GM21360 (cell line): ENCODE measurements around the gene CEP112.
"Not testable (repeated sequence)": the region's sequence is repeated elsewhere in the genome, so short reads cannot be mapped to it uniquely, and the experiment has no call there.

Source experiments
- ATAC-seq: cut with Tn5 transposase; IDR thresholded peaks from one replicate; pipeline ENCODE4 v1.9.1; 2021; ENCODE audit warnings: mild to moderate bottlenecking, moderate library complexity; ENCODE audit not compliant: unreplicated experiment

CEP112 gene

DNA sequence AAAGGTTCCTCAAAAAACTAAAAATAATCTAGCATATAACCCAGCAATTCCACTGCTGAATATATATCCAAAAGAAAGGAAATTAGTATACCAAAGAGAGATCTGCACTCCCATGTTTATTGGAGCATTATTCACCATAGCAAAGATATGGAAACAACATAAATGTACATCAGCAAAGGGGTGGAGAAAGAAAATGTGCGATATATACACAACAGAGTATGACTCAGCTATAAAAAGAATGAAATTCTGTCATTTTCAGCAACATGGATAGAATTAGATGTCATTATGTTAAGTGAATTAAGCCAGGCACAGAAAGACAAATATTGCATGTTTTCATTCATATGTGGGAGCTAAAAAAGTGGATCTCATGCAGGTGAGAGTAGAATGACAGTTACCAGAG, 350.8 kb downstream of the CEP112 start:
- ATAC-seq = no peak

- ATAC-seq = not testable (repeated sequence)
Measured at GRCh38 chr17:65837232-65837631, 354.7 kb downstream of the CEP112 start.

GRCh38 chr17:65833214-65833613, 358.7 kb downstream of the CEP112 start:
- no peak for ATAC-seq

DNA sequence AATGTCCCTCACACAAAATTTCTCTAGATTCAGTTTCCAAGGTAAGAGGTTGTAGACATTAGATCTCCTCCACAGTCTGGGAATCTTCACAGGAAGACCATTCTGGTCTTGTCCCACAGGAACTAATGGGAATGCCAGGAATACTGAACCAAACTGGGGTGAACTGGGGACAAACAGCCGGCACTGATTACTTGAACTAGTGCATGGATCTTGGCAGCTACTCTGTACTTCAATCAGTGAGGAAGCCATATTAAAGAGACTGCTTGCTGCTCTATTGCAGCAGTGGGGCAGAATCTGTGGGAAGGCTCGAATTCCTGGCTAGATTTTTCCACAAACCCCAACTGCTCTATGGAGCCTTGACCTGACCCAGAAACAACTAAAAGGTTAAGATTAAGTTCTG, 361.6 kb downstream of the CEP112 start:
- no peak for ATAC-seq

GRCh38 chr17:65826577-65826976, 365.4 kb downstream of the CEP112 start:
- not testable (repeated sequence) for ATAC-seq

DNA sequence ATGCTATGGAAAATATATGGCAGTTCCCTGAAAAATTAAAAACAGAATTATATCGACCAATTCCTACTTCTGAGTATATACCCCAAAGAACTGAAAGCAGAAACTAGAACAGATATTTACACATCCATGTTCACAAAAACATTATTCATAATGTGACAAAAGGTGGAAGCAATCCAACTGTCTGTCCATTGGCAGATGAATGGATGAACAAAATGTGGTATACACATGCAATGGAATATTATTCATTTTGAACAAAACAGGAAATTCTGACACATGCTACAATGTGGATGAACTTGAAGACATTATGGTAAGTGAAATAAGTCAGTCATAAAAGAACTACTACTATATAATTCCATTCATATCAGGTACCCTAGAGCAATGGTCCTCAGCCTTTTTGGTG, 367.0 kb downstream of the CEP112 start:
- ATAC-seq = no peak

DNA sequence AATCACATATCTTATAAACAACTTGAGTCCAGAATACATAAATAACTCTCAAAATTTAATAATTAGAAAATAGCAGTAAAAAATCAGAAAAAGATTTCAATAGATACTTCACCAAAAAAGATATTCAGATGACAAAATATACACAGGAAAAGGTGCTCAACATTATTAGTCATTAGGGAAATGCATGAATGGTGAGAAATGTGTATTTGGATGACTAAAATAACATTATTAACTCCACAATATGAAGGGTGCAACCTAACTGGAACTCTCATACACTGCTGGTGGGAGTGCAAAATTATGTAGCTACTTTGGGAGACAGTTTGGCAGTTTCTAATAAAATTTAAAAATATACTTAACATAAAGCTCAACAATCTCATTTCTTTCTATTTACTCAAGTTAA, 368.2 kb downstream of the CEP112 start:
- no peak for ATAC-seq

DNA sequence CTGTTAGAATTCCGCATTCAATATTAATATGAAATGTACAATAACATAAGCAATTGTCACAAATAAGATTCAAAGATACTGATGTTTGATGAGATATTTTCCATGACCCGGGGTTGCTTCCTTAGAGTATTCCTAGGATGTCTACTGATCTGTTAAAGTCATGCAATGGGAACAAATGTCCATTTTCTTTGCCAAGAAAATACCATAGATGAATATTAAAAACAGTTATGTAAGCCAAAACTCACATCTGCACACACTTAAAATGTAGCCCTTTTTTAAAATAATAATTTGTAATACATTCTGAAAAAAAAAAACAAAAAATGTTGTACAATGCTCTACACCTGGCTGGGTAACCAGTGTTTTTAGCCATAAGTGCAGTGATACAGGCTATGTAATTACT, 371.1 kb downstream of the CEP112 start:
- no peak for ATAC-seq

- no peak for ATAC-seq
Measured at GRCh38 chr17:65820306-65820705, 371.6 kb downstream of the CEP112 start.

- no peak for ATAC-seq
Measured at GRCh38 chr17:65819810-65820209, 372.1 kb downstream of the CEP112 start.

GRCh38 chr17:65817951-65818350, 374.0 kb downstream of the CEP112 start:
- ATAC-seq = no peak

DNA sequence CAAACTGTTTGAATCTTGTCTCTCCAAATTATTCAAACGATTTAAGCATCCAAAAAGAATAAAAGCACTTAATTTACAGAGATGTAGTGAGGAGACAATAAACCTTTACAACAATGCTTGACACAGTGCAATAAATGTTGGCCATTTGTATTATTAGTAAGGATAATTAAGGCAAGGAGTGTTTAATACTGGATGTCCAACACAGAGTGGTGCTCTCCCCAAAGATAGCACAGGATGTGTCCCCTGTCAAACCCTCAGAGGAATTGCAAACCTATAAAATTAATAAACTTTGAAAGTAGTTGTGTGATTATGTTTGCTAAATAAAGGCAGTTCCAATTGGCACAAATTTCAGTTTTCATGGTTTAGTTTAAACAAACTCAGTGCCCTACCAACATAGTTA, 377.5 kb downstream of the CEP112 start:
- no peak for ATAC-seq

DNA sequence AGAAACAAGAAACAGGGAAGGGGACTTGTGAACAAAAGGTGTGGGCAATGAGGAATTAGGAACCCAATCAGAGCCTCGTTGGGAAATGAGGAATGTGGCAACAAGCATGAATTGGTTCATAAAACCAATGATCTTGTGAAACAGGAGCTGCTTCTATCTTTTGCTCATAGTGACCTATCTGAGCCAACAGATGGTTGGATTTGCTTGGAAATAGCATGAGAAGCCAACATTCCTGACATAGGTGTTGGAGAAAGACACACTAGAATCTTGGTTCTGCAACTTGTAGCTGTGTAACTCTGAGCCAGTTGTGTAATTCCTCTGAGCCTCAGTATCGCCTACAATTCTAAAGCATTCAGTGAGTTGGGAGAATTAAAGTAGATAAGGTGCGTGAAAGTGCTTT, 378.6 kb downstream of the CEP112 start:
- ATAC-seq = no peak

- ATAC-seq = no peak
Measured at GRCh38 chr17:65811043-65811442, 380.9 kb downstream of the CEP112 start.

DNA sequence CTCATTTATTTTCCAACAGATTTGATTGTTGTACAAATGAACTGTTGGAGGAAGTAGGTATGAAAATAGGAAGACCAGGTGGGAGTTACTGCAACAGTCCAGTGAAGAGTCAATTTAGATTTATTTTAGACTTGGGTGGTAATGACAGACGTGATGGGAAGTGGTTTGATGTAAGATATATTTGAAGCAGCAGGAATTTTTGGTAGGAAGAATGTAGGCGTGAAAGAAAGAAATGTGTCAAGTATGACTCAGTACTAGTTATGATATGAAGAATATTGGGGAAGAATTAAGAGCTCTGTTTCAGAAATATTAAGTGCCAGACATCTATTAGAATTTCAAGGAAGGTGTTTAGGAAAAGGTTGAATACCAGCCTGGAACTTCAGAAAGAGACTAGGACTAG, 382.6 kb downstream of the CEP112 start:
- no peak for ATAC-seq

DNA sequence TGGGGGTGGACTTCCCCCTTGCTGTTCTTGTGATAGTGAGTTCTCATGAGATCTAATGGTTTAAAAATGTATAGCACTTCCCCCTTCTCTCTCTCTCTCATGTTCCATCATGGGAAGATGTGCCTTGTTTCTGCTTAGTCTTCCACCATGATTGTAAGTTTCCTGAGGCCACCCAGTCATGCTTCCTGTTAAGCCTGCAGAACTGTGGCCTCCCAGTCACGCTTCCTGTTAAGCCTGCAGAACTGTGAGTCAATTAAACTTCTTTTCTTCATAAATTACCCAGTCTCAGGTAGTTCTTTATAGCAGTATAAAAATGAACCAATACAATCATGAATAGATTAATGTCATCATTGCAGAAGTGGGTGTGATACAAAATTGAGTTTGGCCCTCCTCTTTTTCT, 383.4 kb downstream of the CEP112 start:
- not testable (repeated sequence) for ATAC-seq

- no peak for ATAC-seq
Measured at GRCh38 chr17:65807361-65807760, 384.6 kb downstream of the CEP112 start.

- ATAC-seq = no peak
Measured at GRCh38 chr17:65801513-65801912, 390.4 kb downstream of the CEP112 start.

DNA sequence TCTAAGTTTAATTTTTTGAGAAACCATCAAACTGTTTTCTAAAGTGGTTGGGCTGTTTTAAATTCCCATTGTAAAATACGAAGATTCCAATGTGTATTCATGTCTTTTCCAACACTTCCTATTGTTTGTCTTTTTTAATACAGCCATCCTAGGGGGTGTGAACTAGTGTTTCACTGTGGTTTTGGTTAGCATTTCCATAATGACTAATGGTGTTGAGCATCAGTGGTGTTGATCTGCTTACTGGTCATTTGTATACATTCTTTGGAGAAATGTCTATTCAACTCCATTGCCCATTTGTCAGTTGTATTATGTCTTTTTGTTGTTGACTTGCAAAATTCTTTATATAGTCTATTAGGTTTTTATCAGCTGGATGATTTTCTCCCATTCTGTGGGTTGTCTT, 391.3 kb downstream of the CEP112 start:
- no peak for ATAC-seq

GRCh38 chr17:65799869-65800268, 392.1 kb downstream of the CEP112 start:
- ATAC-seq = no peak

- ATAC-seq = no peak
Measured at GRCh38 chr17:65799454-65799853, 392.5 kb downstream of the CEP112 start.

GRCh38 chr17:65797809-65798208, 394.1 kb downstream of the CEP112 start:
- ATAC-seq = no peak

- ATAC-seq = no peak
Measured at GRCh38 chr17:65797101-65797500, 394.8 kb downstream of the CEP112 start.

- ATAC-seq = no peak
Measured at GRCh38 chr17:65794572-65794971, 397.4 kb downstream of the CEP112 start.
